Astrocyte (in vitro differentiated cells and primary cell): Measurements from ENCODE around the gene PHYKPL. TPM values are rescaled to one million over a fixed set of nuclear protein-coding genes. Genes with fewer than 3 reads are reported as not detected.

Experiments used
- DNase-seq: peaks from one replicate; pipeline ENCODE4 v3.0.0-alpha.2; 2010; ENCODE audit warnings: low read depth
- FAIRE-seq: peaks from 2 replicates; lab custom pipeline; 2011; peaks lifted over from hg19 to GRCh38; lab: Jason Lieb, UNC
- H2AFZ ChIP-seq: 2 replicates; pipeline ENCODE4 v1.6.0; 2012; ENCODE audit warnings: low read depth, low read length, inconsistent platforms
- H3K27ac ChIP-seq: 2 replicates; pipeline ENCODE4 v1.5.1; 2011; ENCODE audit warnings: low read depth, low read length, inconsistent platforms
- H3K27me3 ChIP-seq: 2 replicates; pipeline ENCODE4 v1.6.0; 2011; ENCODE audit warnings: low read length, inconsistent platforms; ENCODE audit not compliant: insufficient read depth
- H3K36me3 ChIP-seq: 2 replicates; pipeline ENCODE4 v1.5.1; 2011; ENCODE audit warnings: low read length, inconsistent platforms; ENCODE audit not compliant: insufficient read depth
- H3K4me1 ChIP-seq: 2 replicates; pipeline ENCODE4 v1.5.1; 2011; ENCODE audit warnings: low read length, inconsistent platforms; ENCODE audit not compliant: insufficient read depth
- H3K4me2 ChIP-seq: 2 replicates; pipeline ENCODE4 v1.6.0; 2012; ENCODE audit warnings: low read length, inconsistent platforms
- H3K4me3 ChIP-seq: 2 replicates; pipeline ENCODE4 v1.5.1; 2011; ENCODE audit warnings: low read depth, mild to moderate bottlenecking, low read length, inconsistent platforms; ENCODE audit not compliant: insufficient read depth
- H3K79me2 ChIP-seq: 2 replicates; pipeline ENCODE4 v1.6.0; 2012; ENCODE audit warnings: mild to moderate bottlenecking, low read length, inconsistent platforms; ENCODE audit not compliant: insufficient read depth
- H3K9ac ChIP-seq: 2 replicates; pipeline ENCODE4 v1.6.0; 2012; ENCODE audit warnings: mild to moderate bottlenecking, low read length, inconsistent platforms
- H3K9me3 ChIP-seq: 2 replicates; pipeline ENCODE4 v1.5.1; 2012; ENCODE audit warnings: low read depth, mild to moderate bottlenecking, low read length, inconsistent platforms; ENCODE audit not compliant: insufficient read depth
- H4K20me1 ChIP-seq: 2 replicates; pipeline ENCODE4 v1.6.0; 2012; ENCODE audit warnings: low read length, inconsistent platforms; ENCODE audit not compliant: insufficient read depth
- H3K27ac Mint-ChIP-seq: one replicate; pipeline ENCODE4 v1.8.0; 2021; ENCODE audit warnings: mild to moderate bottlenecking, mixed read lengths; ENCODE audit not compliant: unreplicated experiment
- H3K27me3 Mint-ChIP-seq: one replicate; pipeline ENCODE4 v1.8.0; 2021; ENCODE audit warnings: low read depth, mixed read lengths; ENCODE audit not compliant: unreplicated experiment
- H3K36me3 Mint-ChIP-seq: one replicate; pipeline ENCODE4 v1.8.0; 2021; ENCODE audit warnings: low read depth, mixed read lengths; ENCODE audit not compliant: unreplicated experiment
- H3K4me1 Mint-ChIP-seq: one replicate; pipeline ENCODE4 v1.8.0; 2021; ENCODE audit warnings: low read depth, mixed read lengths; ENCODE audit not compliant: unreplicated experiment
- H3K4me3 Mint-ChIP-seq: one replicate; pipeline ENCODE4 v1.8.0; 2021; ENCODE audit warnings: mild to moderate bottlenecking, moderate library complexity, mixed read lengths; ENCODE audit not compliant: unreplicated experiment
- H3K9me3 Mint-ChIP-seq: one replicate; pipeline ENCODE4 v1.8.0; 2021; ENCODE audit warnings: mild to moderate bottlenecking, mixed read lengths; ENCODE audit not compliant: unreplicated experiment
- EZH2 ChIP-seq: IDR thresholded peaks from 2 replicates; pipeline ENCODE4 v1.6.1; 2012; ENCODE audit warnings: mild to moderate bottlenecking, low read length, inconsistent platforms; ENCODE audit not compliant: insufficient read depth
- total RNA-seq: library from RNA; stranded (reverse); gene quantifications from 2 replicates; pipeline ENCODE4 v1.2.1, GENCODE V29; 2021
- TF ChIP-seq, protein P1 (sequence below): IDR thresholded peaks from 2 replicates; pipeline ENCODE4 v1.5.1; 2011; ENCODE audit warnings: low read depth, mild to moderate bottlenecking, inconsistent platforms, low read length, moderate library complexity; ENCODE audit not compliant: insufficient read depth

PHYKPL gene
- total RNA-seq, 1 donor from 2014 or later = 26.5 TPM

DNA sequence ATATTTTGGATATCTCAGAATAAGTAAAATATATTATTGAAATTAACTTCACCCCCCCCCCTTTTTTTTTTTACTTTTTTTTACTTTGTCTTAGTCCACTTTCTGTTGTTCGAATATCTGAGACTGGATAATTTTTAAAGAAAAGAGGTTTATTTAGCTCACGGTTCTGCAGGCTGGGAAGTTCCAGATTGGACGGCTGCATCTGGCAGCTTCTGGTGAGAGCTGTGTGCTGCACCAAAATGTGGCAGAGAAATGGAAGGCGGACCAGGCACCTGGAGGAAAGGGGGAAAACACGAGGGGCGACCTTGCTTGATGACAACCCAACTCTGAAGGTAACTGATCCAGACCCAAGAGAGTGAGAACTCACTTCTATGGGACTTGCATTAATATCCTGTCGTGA, 39.8 kb downstream of the PHYKPL start:
- H3K9me3 ChIP-seq = no peaks in the 10 kb centered on the region
- H3K4me2 ChIP-seq = no peak overlapping the region
- H3K79me2 ChIP-seq = no peaks in the 10 kb centered on the region
- TF ChIP-seq EZH2 = no peak
- TF ChIP-seq, protein P1, sequence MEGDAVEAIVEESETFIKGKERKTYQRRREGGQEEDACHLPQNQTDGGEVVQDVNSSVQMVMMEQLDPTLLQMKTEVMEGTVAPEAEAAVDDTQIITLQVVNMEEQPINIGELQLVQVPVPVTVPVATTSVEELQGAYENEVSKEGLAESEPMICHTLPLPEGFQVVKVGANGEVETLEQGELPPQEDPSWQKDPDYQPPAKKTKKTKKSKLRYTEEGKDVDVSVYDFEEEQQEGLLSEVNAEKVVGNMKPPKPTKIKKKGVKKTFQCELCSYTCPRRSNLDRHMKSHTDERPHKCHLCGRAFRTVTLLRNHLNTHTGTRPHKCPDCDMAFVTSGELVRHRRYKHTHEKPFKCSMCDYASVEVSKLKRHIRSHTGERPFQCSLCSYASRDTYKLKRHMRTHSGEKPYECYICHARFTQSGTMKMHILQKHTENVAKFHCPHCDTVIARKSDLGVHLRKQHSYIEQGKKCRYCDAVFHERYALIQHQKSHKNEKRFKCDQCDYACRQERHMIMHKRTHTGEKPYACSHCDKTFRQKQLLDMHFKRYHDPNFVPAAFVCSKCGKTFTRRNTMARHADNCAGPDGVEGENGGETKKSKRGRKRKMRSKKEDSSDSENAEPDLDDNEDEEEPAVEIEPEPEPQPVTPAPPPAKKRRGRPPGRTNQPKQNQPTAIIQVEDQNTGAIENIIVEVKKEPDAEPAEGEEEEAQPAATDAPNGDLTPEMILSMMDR = no peak
- no peak overlapping the region for H2AFZ ChIP-seq
- no peaks in the 10 kb centered on the region for H3K4me1 Mint-ChIP-seq
- no peak overlapping the region for H3K9ac ChIP-seq
- H3K4me3 ChIP-seq = no peak overlapping the region
- no peak overlapping the region for H3K27ac ChIP-seq
- H3K9me3 Mint-ChIP-seq = peaks cover 11% of the 10 kb centered on the region
- H3K27me3 Mint-ChIP-seq = peaks cover 12% of the 10 kb centered on the region
- H3K4me1 ChIP-seq = no peaks in the 10 kb centered on the region
- H3K27me3 ChIP-seq = peaks cover 5% of the 10 kb centered on the region
- H3K4me3 Mint-ChIP-seq = no peak overlapping the region
- no peaks in the 10 kb centered on the region for H3K36me3 ChIP-seq
- FAIRE-seq (no peak), DNase-seq (no peak)
- no peaks in the 10 kb centered on the region for H3K36me3 Mint-ChIP-seq
- H3K27ac Mint-ChIP-seq = no peak overlapping the region
- H4K20me1 ChIP-seq = no peaks in the 10 kb centered on the region

DNA sequence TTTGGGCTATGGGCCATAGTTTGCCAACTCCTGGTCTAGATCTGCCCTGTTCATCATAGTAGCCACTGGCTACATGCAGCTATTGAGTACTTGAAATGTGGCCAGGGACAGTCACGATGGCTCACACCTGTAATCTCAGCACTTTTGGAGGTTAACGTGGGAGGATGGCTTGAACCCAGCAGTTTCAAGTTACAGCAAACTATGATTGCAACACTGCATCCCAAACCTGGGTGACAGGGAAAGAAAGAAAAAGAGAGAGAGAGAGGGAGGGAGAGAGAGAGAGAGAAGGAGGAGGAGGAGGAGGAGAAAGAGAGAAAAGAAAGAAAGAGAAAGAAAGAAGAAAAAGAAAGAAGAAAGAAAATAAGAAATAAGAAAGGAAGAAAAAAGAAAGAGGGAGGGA, 40.4 kb downstream of the PHYKPL start:
- no peak overlapping the region for H3K4me3 ChIP-seq
- DNase-seq (no peak), FAIRE-seq (no peak)
- no peaks in the 10 kb centered on the region for H3K4me1 ChIP-seq
- peaks cover 11% of the 10 kb centered on the region for H3K9me3 Mint-ChIP-seq
- no peak overlapping the region for H3K27ac Mint-ChIP-seq
- H3K4me1 Mint-ChIP-seq = no peaks in the 10 kb centered on the region
- no peak overlapping the region for H3K4me2 ChIP-seq
- no peaks in the 10 kb centered on the region for H3K79me2 ChIP-seq
- H3K9ac ChIP-seq = no peak overlapping the region
- H3K27me3 ChIP-seq = peaks cover 5% of the 10 kb centered on the region
- H3K27ac ChIP-seq = no peak overlapping the region
- no peaks in the 10 kb centered on the region for H3K9me3 ChIP-seq
- no peak for TF ChIP-seq EZH2
- TF ChIP-seq, protein P1 = no peak
- H3K36me3 Mint-ChIP-seq = no peaks in the 10 kb centered on the region
- no peaks in the 10 kb centered on the region for H3K36me3 ChIP-seq
- no peaks in the 10 kb centered on the region for H4K20me1 ChIP-seq
- peaks cover 12% of the 10 kb centered on the region for H3K27me3 Mint-ChIP-seq
- H2AFZ ChIP-seq = no peak overlapping the region
- no peak overlapping the region for H3K4me3 Mint-ChIP-seq

DNA sequence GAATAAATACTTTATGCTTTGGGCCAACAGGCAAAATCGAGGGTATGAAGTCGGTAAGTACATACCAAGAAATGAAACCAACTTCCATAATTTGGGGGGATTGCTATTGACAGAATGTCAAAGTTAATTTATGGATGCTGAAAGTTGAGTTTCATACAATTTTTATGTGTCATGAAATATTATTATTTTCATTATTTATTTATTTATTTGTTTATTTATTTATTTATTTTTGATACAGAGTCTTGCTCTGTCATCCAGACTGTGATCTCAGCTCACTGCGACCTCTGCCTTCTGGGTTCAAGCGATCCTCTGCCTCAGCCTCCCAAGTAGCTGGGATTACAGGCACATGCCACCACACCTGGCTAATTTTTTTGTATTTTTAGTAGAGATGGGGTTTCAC, 40.9 kb downstream of the PHYKPL start:
- H3K9me3 Mint-ChIP-seq = peaks cover 11% of the 10 kb centered on the region
- H3K4me3 Mint-ChIP-seq = no peak overlapping the region
- DNase-seq (no peak), FAIRE-seq (no peak)
- H3K79me2 ChIP-seq = no peaks in the 10 kb centered on the region
- H3K4me2 ChIP-seq = no peak overlapping the region
- peaks cover 5% of the 10 kb centered on the region for H3K27me3 ChIP-seq
- H3K36me3 ChIP-seq = no peaks in the 10 kb centered on the region
- no peak overlapping the region for H2AFZ ChIP-seq
- no peak overlapping the region for H3K27ac ChIP-seq
- TF ChIP-seq, protein P1 = no peak
- no peak for TF ChIP-seq EZH2
- H3K4me1 Mint-ChIP-seq = no peaks in the 10 kb centered on the region
- H3K27me3 Mint-ChIP-seq = peaks cover 12% of the 10 kb centered on the region
- H3K36me3 Mint-ChIP-seq = no peaks in the 10 kb centered on the region
- no peaks in the 10 kb centered on the region for H4K20me1 ChIP-seq
- H3K4me3 ChIP-seq = no peak overlapping the region
- H3K4me1 ChIP-seq = no peaks in the 10 kb centered on the region
- H3K27ac Mint-ChIP-seq = no peak overlapping the region
- no peak overlapping the region for H3K9ac ChIP-seq
- H3K9me3 ChIP-seq = no peaks in the 10 kb centered on the region
